ENCODE data around the gene RAMP2. TPM values are rescaled to one million over a fixed set of nuclear protein-coding genes. Genes with fewer than 3 reads are reported as not detected.
A peak's percentile ranks its signal among the peaks of the same experiment; 100 is the strongest.

The RAMP2 gene
- total and polyA plus RNA-seq, 2 of the 13 experiments (the other 11 are each of a cell fraction or from before 2014, with no cell fraction given) = 1.4 to 5.2 TPM

GRCh38 chr17:42791948-42792347 is 30.9 kb downstream of the RAMP2 start (continued):
- no peak for TF ChIP-seq HOXA7 (CRISPR knock-in tag; IDR thresholded peaks at IDR 0.05)
- no peak for TF ChIP-seq TOE1 (CRISPR knock-in tag; IDR thresholded peaks at IDR 0.05)
- no peak for TF ChIP-seq ZNF121 (CRISPR knock-in tag; IDR thresholded peaks at IDR 0.05)
- peak; percentile 28; the same call in 1 of the 2 replicates for TF ChIP-seq DPF2 (CRISPR knock-in tag; IDR thresholded peaks at IDR 0.05; ENCODE audit: borderline replicate concordance, low read depth)
- no peak for TF ChIP-seq NRL (CRISPR knock-in tag; IDR thresholded peaks at IDR 0.05; ENCODE audit: borderline replicate concordance)
- peak; percentile 88 for TF ChIP-seq HNF4A (CRISPR knock-in tag; IDR thresholded peaks at IDR 0.05)
- no peak for TF ChIP-seq ZNF276 (CRISPR knock-in tag; IDR thresholded peaks at IDR 0.05; ENCODE audit: low read depth)
- no peak for TF ChIP-seq ZNF451 (CRISPR knock-in tag; IDR thresholded peaks at IDR 0.05)
- TF ChIP-seq SP4 (CRISPR knock-in tag; IDR thresholded peaks at IDR 0.05) = no peak
- TF ChIP-seq MXD4 (CRISPR knock-in tag; IDR thresholded peaks at IDR 0.05) = no peak
- TF ChIP-seq KLF13 (CRISPR knock-in tag; IDR thresholded peaks at IDR 0.05) = no peak
- no peak for TF ChIP-seq ZNF282 (IDR thresholded peaks at IDR 0.05; ENCODE audit: partially characterized antibody)
- TF ChIP-seq ZBTB43 (CRISPR knock-in tag; conservative IDR thresholded peaks at IDR 0.05) = no peak
- TF ChIP-seq SKIL (CRISPR knock-in tag; IDR thresholded peaks at IDR 0.05; ENCODE audit: borderline replicate concordance) = no peak
- no peak for TF ChIP-seq REPIN1 (CRISPR knock-in tag; IDR thresholded peaks at IDR 0.05; ENCODE audit: borderline replicate concordance, low read depth)
- TF ChIP-seq KLF9 (CRISPR knock-in tag; IDR thresholded peaks at IDR 0.05; ENCODE audit: low read depth) = no peak
- no peak for TF ChIP-seq ARHGAP35 (CRISPR knock-in tag; IDR thresholded peaks at IDR 0.05; ENCODE audit: borderline replicate concordance)
- TF ChIP-seq PTBP1 (IDR thresholded peaks at IDR 0.05; ENCODE audit: low read depth, low read length, poor library complexity, severe bottlenecking) = no peak
- TF ChIP-seq, protein P1, sequence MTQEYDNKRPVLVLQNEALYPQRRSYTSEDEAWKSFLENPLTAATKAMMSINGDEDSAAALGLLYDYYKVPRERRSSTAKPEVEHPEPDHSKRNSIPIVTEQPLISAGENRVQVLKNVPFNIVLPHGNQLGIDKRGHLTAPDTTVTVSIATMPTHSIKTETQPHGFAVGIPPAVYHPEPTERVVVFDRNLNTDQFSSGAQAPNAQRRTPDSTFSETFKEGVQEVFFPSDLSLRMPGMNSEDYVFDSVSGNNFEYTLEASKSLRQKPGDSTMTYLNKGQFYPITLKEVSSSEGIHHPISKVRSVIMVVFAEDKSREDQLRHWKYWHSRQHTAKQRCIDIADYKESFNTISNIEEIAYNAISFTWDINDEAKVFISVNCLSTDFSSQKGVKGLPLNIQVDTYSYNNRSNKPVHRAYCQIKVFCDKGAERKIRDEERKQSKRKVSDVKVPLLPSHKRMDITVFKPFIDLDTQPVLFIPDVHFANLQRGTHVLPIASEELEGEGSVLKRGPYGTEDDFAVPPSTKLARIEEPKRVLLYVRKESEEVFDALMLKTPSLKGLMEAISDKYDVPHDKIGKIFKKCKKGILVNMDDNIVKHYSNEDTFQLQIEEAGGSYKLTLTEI (CRISPR knock-in tag; conservative IDR thresholded peaks at IDR 0.05) = no peak
- TF ChIP-seq ZNF33A (CRISPR knock-in tag; IDR thresholded peaks at IDR 0.05; ENCODE audit: borderline replicate concordance) = no peak
- no peak for TF ChIP-seq NFE2L1 (CRISPR knock-in tag; IDR thresholded peaks at IDR 0.05; ENCODE audit: borderline replicate concordance)
- TF ChIP-seq ZBTB21 (CRISPR knock-in tag; IDR thresholded peaks at IDR 0.05) = no peak
- no peak for TF ChIP-seq PBX2 (CRISPR knock-in tag; IDR thresholded peaks at IDR 0.05)
- no peak for TF ChIP-seq MED13 (CRISPR knock-in tag; IDR thresholded peaks at IDR 0.05)
